Measurements from ENCODE around the gene TEX11. TPM values are rescaled to one million over a fixed set of nuclear protein-coding genes. Genes with fewer than 3 reads are reported as not detected.

The TEX11 gene
- total and polyA plus RNA-seq, 2 of the 13 experiments (the other 11 are each of a cell fraction or from before 2014, with no cell fraction given) = not detected

GRCh38 chrX:70498129-70498528, 410.4 kb downstream of the TEX11 start (continued):
- TF ChIP-seq ZNF597 (CRISPR knock-in tag; IDR thresholded peaks at IDR 0.05) = no peak
- TF ChIP-seq ZNF451 (CRISPR knock-in tag; IDR thresholded peaks at IDR 0.05) = no peak
- TF ChIP-seq ZFP41 (CRISPR knock-in tag; IDR thresholded peaks at IDR 0.05; ENCODE audit: borderline replicate concordance) = no peak
- no peak for TF ChIP-seq ZNF788 (CRISPR knock-in tag; IDR thresholded peaks at IDR 0.05; ENCODE audit: borderline replicate concordance)
- no peak for TF ChIP-seq AKAP8 (CRISPR knock-in tag; IDR thresholded peaks at IDR 0.05)
- TF ChIP-seq ZNF235 (CRISPR knock-in tag; IDR thresholded peaks at IDR 0.05; ENCODE audit: borderline replicate concordance) = no peak
- no peak for TF ChIP-seq ATF7-NPFF (CRISPR knock-in tag; IDR thresholded peaks at IDR 0.05; ENCODE audit: low read depth)
- no peak for TF ChIP-seq UBTF (CRISPR knock-in tag; IDR thresholded peaks at IDR 0.05)
- no peak for TF ChIP-seq TRIM24 (CRISPR knock-in tag; IDR thresholded peaks at IDR 0.05)
- TF ChIP-seq ZNF674 (CRISPR knock-in tag; IDR thresholded peaks at IDR 0.05; ENCODE audit: low read depth) = no peak
- TF ChIP-seq ZNF121 (CRISPR knock-in tag; IDR thresholded peaks at IDR 0.05) = no peak
- TF ChIP-seq ZNF776 (CRISPR knock-in tag; IDR thresholded peaks at IDR 0.05) = no peak
